ENCODE measurements around the gene GDF2. TPM values are rescaled to one million over a fixed set of nuclear protein-coding genes. Genes with fewer than 3 reads are reported as not detected.

The GDF2 gene
- total RNA-seq, 1 experiment from 2014 or later = not detected

DNA sequence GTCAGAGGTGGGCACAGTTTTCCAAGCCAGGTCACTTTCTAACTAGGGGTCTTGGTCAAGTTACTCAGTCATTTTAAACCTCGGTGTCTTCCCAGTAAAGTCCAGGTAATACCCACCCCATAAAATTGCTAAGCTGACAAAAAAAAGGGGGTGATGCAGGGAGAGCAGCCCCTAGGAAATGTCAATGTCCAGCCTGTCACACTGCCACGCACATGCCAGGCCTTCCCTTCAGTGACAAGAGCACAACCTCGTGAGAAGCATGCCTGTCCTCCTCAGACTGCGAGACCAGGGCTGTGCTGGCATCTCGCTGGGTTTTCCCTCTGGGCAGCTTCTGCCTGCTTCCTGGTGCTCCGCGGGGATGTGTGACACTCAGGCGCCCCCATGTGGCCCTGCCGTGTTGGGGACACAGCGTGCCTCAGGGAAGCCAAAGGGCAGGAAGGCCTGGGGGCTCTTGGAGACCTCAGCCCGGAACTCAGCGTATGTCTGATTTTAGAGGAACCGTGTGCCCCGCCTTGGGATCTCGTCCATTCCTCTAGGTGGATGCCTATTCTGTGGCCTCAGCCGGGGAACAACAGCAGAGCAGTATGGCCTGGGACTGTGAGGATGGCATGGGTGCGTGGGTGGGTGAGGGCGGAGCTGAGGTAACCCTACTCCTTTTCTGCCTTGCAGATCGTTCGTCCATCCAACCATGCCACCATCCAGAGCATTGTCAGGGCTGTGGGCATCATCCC is 10.2 kb upstream of the GDF2 start:
- peak; percentile 75 for DNase-seq (ENCODE audit: low spot score)

DNA sequence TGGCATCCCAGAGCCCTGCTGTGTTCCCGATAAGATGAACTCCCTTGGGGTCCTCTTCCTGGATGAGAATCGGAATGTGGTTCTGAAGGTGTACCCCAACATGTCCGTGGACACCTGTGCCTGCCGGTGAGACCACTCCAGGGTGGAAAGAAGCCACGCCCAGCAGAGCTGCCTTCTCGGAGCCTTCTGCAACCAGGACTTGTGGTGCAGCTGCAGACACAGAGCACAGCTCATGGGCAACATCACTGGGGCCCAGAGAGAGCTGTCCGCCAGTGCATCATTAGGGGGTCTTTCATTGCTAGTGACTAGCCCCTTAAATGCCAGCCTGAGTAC is 9.6 kb upstream of the GDF2 start:
- no peak for DNase-seq (ENCODE audit: low spot score)

DNA sequence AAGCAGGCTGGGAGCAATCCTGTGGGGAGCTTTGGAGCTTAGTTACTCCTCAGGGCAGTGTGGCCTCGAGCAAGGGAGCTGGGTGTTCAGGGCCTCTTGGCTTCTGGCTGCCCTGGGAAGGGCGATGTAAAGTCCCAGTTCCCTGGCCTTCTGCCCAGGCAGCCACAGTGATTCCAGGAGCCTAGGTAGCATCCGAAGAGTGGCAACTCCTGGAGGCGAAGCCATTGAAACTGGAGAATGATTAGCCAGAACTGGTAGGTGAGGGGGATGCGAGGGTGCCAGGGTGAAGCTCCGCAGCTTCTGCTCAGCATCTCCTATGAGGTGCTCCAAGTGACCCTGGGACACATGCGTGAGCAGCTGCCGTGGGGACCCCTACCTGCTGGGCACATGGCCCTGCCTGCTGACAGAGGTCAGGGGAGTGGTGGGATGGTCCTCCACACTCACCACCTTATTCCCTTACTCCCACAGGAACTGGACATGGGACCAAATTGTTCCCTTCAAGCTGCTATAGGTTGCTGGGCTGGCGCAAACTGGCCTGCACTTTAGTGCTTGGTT is 7.8 kb upstream of the GDF2 start:
- DNase-seq (ENCODE audit: low spot score) = no peak

DNA sequence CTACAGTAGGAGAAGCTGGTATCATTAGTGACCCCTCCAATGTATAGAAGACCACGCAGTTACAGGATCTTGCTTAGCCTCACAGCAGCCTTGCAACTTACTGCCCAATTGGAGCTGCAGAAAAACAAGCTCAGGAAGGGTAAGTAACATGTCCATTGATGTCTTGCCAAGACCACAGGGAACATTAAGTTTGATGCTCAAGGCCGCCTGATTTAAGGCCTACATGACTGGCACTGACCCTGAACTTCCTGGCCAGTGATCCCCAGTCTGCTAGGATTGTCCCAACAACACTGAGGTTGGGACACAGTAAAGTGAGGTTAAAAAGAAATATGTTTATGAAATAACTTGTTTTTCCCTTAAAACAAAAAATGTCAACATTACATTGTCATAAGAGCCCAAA is 6.8 kb upstream of the GDF2 start:
- DNase-seq (ENCODE audit: low spot score) = no peak

DNA sequence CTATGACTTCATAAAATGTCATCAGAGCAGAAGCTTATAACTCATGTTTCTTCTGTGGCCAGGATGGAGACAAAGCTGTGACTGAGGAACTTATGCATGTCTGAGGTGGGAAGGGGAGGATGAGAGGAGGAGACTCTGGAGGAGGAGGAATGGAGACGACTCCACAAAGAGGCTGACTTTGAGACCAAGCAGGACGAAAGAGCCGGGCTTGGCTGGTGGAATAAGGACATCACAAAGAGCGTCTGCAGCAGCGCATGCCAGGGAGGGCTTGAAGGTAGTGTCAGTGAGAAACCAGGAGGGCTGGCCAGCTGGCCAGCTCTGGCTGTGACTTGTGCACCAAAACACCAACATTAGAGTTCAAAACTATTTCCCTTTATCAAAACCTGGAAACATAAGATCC is 6.1 kb upstream of the GDF2 start:
- DNase-seq (ENCODE audit: low spot score) = no peak

DNA sequence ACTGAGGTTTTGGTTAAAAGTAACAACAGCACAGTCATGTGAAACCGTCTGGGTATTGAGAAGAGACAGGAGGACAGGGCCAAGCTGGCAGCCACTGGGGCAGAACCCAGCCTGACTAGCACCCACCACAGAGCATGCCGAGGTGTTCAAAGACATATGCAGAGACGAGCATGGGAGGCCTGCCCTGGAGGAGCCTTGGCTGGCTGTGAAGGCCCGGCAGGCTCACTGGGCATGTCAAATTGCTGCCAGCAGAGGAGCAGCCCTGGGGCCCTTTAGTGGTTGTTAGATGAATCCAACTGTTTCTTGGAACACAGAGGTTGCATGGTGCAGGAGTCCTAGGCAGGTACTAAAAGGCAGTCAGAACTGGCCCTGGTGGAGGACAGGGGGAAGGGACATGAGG is 5.0 kb upstream of the GDF2 start:
- DNase-seq (ENCODE audit: low spot score) = no peak

DNA sequence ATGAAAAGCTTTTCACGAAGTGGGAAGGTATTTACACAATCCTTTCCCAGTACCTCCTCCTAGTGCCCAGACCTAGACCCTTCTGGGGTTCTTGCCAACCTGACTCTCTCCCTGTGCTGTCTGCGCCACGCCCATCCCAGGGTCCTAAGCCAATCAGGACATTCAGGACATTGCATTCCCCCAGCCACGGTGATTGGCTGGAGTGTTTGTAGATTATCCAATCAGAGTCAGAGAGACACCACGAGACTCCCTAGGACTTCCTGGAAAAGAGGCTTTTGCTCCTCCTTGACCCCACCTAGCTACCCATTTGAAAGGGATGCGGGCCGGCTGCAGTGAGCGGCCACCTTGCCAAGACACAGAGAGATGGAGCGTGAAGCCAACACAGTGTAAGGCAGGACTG is 3.5 kb upstream of the GDF2 start:
- DNase-seq (ENCODE audit: low spot score) = peak; percentile 32

DNA sequence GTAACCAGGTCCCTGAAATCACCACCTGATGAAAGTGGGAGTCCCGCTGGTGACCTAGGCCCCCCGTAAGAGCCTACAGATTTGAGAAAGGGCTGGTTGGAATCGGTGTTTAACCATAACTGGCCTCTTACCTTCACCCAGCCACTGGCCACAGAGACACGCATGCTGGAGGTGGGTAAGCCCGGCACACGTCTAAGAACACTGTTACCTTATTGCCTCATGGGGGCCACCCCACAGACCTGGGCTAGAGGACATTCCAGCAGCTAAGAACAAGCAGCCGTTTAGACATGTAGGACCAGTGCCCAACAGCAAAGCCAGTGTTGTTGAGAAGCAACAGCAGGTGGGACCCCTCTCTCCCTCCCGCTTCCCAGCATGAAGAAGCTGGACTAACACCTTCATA is 2.5 kb upstream of the GDF2 start:
- no peak for DNase-seq (ENCODE audit: low spot score)

DNA sequence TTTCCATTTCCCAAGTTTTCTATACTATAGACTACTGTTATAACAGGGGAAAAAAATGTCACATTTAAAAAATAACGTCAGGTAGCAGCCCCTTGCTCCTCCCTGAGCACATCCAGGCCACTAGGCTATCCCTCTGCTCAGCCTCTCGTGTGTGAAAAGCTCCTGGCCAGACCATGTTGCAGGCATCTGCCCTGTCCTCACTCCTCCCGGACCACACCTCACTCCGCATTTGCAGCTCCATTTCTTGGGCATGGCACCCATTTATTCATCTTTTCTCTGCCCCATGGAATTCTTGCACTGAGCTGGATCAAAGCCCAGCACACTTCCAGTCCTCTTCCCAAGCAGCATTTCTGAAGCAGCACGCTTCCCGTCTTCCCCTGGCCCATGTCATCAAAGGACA is 1.4 kb upstream of the GDF2 start:
- no peak for DNase-seq (ENCODE audit: low spot score)

DNA sequence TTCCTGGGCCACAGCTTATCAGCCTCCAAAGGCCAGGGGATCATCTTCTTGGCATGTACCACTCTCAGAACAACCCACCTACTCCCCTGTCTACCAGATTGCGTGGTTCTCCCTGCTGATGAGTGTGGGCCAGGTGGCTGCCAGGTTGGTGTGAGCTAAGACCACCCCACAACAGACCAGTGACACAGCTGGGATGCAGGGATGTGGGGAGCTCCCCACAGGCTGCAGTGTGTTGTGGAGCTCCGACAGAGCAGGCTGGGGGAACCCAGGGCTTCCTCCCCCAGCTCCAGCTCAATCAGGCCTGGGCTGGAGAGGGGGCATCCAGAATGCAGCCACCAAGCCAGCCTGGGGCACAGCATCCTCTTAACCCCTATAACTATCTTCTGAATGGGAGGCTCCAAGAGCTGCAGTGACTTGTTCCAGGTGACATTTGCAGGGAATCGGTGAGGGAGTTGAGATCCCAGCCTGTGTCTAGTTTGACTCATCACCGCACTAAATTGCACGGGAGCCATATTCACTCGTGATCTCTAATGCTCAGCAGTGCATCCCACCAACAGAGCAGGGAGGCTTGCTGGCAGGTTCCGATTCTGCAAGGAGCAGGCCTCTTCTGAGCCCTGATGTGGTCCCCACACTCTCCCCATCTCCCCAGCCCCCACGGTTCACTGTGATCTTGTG is 596 bp upstream of the GDF2 start:
- DNase-seq (ENCODE audit: low spot score) = no peak

DNA sequence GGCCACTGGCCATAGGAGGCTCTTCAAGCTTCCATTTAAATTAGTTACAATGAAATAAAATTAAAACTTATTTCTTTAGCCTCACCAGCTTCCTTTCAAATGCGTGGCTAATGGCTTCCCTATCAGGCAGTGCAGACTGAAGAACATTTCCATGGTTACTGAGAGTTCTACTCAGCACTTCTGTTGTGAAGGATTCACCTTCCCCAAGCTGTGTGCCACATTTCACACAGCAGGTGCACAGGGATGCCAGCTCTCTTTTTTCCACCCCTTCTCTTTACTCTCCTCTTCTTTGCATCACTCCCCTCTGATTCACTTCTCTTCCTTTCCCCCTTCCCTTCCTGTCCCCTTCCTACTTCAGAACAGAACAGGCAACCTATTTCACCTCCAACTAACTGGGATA is 833 bp downstream of the GDF2 start:
- no peak for DNase-seq (ENCODE audit: low spot score)

DNA sequence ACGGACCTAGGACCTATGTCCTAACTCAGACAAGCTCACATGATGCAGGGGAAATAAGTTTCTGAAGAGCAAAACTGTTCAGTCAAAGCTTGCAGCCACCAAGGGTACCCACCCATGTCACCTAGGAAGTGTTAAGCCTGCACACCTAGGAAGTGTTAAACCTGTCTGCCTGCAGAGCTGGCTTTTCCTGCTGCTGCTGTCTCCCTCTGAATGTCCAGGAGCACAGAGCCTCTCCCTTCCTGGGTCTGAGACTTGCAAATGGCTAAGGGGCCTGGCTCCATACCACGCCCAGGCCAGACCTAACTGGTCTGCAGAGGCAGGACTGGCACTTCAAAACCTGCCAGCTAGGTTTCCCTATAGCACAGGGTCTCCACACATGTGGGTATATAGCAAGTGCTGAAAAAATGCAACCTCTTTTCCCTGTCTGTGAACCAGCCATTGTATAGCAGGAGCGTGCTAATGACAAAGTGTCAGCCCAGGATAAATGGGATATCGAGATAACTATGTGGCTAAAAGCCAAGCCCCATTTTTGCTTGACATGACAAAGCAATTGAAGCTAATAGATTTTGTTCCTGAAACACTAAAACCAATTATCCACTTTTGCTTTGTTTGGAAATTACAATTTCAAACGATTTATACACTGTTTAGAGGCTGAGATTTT is 1.5 kb downstream of the GDF2 start:
- no peak for DNase-seq (ENCODE audit: low spot score)

DNA sequence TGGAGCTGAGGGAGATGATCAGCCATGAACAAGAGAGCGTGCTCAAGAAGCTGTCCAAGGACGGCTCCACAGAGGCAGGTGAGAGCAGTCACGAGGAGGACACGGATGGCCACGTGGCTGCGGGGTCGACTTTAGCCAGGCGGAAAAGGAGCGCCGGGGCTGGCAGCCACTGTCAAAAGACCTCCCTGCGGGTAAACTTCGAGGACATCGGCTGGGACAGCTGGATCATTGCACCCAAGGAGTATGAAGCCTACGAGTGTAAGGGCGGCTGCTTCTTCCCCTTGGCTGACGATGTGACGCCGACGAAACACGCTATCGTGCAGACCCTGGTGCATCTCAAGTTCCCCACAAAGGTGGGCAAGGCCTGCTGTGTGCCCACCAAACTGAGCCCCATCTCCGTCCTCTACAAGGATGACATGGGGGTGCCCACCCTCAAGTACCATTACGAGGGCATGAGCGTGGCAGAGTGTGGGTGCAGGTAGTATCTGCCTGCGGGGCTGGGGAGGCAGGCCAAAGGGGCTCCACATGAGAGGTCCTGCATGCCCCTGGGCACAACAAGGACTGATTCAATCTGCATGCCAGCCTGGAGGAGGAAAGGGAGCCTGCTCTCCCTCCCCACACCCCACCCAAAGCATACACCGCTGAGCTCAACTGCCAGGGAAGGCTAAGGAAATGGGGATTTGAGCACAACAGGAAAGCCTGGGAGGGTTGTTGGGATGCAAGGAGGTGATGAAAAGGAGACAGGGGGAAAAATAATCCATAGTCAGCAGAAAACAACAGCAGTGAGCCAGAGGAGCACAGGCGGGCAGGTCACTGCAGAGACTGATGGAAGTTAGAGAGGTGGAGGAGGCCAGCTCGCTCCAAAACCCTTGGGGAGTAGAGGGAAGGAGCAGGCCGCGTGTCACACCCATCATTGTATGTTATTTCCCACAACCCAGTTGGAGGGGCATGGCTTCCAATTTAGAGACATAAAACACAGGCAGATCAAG is 3.3 kb downstream of the GDF2 start:
- DNase-seq (ENCODE audit: low spot score) = no peak

DNA sequence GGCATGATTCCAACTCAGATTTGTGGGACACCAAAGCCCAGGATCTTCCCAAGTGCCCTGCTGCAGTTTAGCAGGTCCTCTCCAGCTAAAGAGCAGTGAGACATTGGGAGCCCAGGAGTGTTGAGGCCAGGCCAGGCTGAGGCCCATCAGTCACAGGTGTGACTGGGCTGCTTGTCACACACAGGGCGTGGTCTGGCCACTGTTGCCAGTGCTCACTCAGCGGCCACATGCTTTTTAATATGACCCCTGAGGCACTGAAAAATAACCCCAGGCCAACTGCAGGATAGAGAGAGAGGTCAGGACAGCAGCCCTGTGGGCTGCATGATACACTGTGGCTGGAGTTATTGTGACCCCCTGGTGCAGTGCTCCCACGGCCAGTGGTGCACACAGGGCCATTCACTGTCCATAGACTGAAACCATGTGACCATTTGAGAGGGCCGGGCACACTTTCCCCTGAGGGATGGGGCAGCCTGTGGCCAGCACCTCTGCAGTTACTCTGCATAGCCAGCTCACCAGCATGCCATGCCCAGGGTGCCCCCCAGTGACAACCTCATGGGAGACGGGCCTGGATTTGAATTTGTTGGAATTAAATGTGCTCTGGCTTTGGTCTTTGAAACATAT is 4.2 kb downstream of the GDF2 start:
- no peak for DNase-seq (ENCODE audit: low spot score)

DNA sequence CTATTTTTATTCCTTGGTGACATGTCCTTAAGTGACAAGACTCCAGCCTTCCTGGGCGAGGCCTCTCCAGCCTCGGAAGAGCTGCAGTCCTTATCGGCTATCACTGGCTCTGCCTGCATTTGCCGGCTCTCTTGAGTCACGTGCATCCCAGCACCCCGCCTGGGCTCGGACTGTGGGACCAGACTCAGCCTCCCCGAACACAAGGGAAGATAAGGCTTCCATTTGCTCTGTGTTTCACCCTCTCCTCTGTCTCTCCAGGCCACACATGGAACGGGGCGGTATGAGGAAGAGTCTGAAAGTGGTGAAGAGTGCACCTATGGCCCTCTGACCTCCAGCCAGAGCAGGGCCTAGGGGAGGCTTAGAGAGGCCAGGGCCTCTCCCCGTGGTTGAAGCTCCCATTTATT is 4.7 kb downstream of the GDF2 start:
- DNase-seq (ENCODE audit: low spot score) = no peak

DNA sequence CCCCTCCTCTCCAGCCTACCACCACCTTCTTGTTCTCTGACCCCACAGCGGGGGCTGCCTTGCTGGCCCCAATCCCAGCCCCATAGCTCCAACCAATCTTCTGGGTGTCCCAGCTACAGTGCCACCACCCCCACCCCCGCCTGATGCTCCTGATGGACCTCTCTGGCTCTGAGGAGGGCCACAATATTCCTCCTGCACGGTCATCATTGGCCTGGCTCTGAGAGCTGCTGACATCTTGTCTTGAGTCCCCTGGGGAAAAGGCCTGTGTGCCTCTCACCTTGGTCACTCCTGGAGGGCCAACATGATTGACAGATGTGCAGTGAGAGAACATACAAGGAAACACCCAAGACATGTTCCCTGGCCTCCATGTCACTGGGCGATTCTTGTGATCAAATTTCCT is 7.6 kb downstream of the GDF2 start:
- no peak for DNase-seq (ENCODE audit: low spot score)

DNA sequence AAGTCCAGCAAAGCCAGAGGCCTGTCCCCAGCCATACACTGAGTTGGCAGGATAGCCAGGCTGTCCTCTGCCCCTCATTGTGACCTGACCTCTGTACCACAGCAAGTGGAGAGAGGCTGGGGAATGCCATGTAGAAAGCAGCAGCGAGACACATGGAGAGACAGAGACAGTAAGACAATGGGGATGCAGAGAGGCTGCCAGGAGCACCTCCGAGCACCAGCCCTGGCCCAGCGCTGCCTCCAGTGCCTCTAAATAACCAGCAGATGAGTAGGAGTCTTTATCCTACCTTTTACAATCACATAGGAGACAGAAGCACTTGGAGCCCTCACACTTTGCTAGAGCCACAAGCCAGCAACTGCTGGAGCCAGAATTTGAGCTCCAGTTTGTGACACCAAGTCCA is 8.1 kb downstream of the GDF2 start:
- no peak for DNase-seq (ENCODE audit: low spot score)

DNA sequence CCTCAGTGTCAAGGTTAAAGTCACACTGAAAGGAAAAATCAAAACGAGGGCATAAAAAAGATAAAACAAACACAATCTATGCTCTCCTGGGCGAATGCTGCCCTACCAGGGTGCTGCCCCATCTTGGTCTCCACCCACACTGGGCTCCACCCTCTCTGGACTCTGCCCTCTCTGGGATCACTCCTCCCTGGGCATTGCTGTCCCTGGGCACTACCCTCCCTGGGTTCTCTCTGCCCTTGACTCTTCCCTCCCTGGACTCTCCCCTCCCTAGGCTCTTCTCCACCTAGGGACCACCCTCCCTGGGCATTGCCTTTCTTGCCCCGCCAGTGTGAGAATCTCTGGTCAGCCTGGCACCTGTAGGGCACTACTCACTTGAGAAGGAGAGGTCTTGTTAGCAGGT is 8.6 kb downstream of the GDF2 start:
- DNase-seq (ENCODE audit: low spot score) = no peak

DNA sequence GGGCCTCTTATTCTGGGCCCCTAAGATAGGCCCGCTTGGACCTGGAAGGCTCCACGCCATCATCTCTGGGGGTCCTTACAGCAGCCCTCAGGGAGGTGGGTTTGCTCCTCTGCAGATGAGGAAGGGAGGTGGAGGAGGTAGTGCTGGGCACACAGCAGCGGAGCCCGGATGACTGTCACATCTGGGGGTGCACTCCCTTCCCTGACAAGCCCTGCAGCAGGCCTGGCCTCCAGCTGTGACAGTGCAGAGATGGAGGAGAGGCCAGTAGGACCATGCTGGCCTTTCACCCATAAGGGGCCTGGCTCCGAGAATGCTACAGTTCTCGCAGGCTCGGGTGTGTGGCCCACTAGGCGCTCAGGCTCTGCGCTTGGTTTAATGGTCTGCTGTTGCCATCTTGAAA is 9.2 kb downstream of the GDF2 start:
- DNase-seq (ENCODE audit: low spot score) = no peak

DNA sequence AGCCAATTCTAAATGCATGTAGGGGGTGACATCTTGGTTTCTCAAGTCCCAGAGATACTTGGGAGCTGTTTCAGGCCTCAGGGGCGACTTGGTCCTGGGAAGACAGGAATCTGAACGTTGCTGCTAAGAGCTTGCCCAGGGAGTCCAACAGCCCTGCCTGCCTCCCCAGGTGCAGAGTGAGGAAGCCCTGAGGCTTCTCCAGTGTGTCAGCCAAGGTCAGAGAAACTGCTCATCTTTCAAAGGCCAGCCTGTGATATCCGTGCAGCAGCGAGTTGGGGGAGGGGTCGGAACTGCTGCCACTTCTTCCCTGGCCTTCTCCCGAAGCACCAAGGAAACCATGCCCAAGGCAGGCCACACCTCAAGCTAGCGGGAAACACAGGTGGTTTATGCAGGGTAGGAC is 9.7 kb downstream of the GDF2 start:
- no peak for DNase-seq (ENCODE audit: low spot score)

DNA sequence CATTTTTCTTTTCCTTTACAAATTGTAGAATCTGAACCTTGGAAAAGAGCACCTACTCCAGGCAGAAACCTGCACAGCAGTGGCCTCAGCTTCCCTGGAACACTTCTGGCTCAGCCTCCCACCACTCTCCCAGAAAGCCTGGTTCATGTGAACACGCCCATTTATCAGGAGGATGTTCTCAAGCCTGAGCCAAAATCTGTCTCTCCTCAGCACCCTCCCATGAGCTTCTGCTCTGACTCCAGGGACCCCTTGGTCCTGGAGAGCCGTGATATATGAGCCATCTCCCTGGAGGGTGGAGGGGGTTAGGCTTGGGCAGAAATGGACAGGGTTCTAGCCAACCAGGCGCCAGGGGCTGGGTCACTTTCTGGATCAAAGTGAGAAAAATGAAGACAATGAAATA is 10.1 kb downstream of the GDF2 start:
- DNase-seq (ENCODE audit: low spot score) = no peak

Measured in A172 (cell line).